HEK293T (cell line): Measurements from ENCODE around the gene SELENOF.

Experiments
- BHLHE40 ChIP-seq: fragments of 450-650 bp; IDR thresholded peaks from 2 replicates; pipeline ENCODE4 v1.6.1; 2016; ENCODE audit warnings: mild to moderate bottlenecking, moderate library complexity, borderline replicate concordance
- ELF4 ChIP-seq: fragments of 450-650 bp; IDR thresholded peaks from 2 replicates; pipeline ENCODE4 v1.6.1; 2017; ENCODE audit warnings: antibody characterized with exemption
- FOXA1 ChIP-seq: fragments of 450-650 bp; IDR thresholded peaks from 2 replicates; pipeline ENCODE4 v1.6.1; 2016; ENCODE audit warnings: mild to moderate bottlenecking
- FOXK2 ChIP-seq: fragments of 450-650 bp; IDR thresholded peaks from 2 replicates; pipeline ENCODE4 v1.6.1; 2016; ENCODE audit warnings: mild to moderate bottlenecking
- SP1 ChIP-seq: fragments of 450-650 bp; IDR thresholded peaks from 2 replicates; pipeline ENCODE4 v1.6.1; 2017

GRCh38 chr1:86940599-86940998 lies 26.7 kb upstream of the SELENOF start:
- TF ChIP-seq BHLHE40 = no peak
- no peak for TF ChIP-seq FOXK2
- no peak for TF ChIP-seq SP1
- no peak for TF ChIP-seq ELF4
- TF ChIP-seq FOXA1 = no peak
